GM19452 (cell line): ENCODE measurements around the gene M1AP.
"Not testable (repeated sequence)": the region's sequence is repeated elsewhere in the genome, so short reads cannot be mapped to it uniquely, and the experiment has no call there.

Experiments used
- ATAC-seq: cut with Tn5 transposase; IDR thresholded peaks from one replicate; pipeline ENCODE4 v1.9.1; 2021; ENCODE audit not compliant: unreplicated experiment

Gene M1AP

GRCh38 chr2:74653985-74654882, 6.1 kb upstream of the M1AP start, which contains the start of gene SEMA4F:
Gene SEMA4F (plus strand): TSS chr2:74654247. CDS start chr2:74654377, 130 bp downstream.
- ATAC-seq = peak; percentile 100

- peak; percentile 15 for ATAC-seq
These were observed 5.5 kb upstream of the M1AP start for GRCh38 chr2:74653589-74653984.

GRCh38 chr2:74646834-74647482, 1.2 kb downstream of the M1AP start:
- no peak for ATAC-seq

- no peak for ATAC-seq
These were observed 1.9 kb downstream of the M1AP start for GRCh38 chr2:74646201-74646600.

GRCh38 chr2:74645344-74645743, 2.8 kb downstream of the M1AP start:
- ATAC-seq = no peak

- no peak for ATAC-seq
These were observed 8.6 kb downstream of the M1AP start for GRCh38 chr2:74639550-74639949.

- ATAC-seq = no peak
These were observed 15.2 kb downstream of the M1AP start for GRCh38 chr2:74632939-74633312.

- no peak for ATAC-seq
These were observed 15.8 kb downstream of the M1AP start for GRCh38 chr2:74632209-74632938.

- ATAC-seq = not testable (repeated sequence)
These were observed 17.7 kb downstream of the M1AP start for GRCh38 chr2:74630454-74630853.

- ATAC-seq = no peak
These were observed 19.5 kb downstream of the M1AP start for GRCh38 chr2:74628538-74629105.

GRCh38 chr2:74625658-74626425, 22.3 kb downstream of the M1AP start:
- ATAC-seq = no peak

GRCh38 chr2:74620671-74621070, 27.5 kb downstream of the M1AP start:
- ATAC-seq = no peak

- no peak for ATAC-seq
These were observed 28.4 kb downstream of the M1AP start for GRCh38 chr2:74619651-74620297.

GRCh38 chr2:74618410-74619083, 29.6 kb downstream of the M1AP start:
- no peak for ATAC-seq

GRCh38 chr2:74617122-74617521, 31.0 kb downstream of the M1AP start:
- no peak for ATAC-seq

- no peak for ATAC-seq
These were observed 41.2 kb downstream of the M1AP start for GRCh38 chr2:74606927-74607326.

GRCh38 chr2:74603282-74604000, 44.7 kb downstream of the M1AP start:
- no peak for ATAC-seq

GRCh38 chr2:74602586-74603281, 45.4 kb downstream of the M1AP start:
- ATAC-seq = no peak
